Measurements from ENCODE around the gene MAPK14. TPM values are rescaled to one million over a fixed set of nuclear protein-coding genes. Genes with fewer than 3 reads are reported as not detected.

MAPK14 gene
- total RNA-seq, 3 donors from 2014 or later (not counting 1 experiment from before 2014, with no cell fraction given), result 68.0 to 106 (median 84.5) TPM

- peaks cover 38% of the 10 kb centered on the region for H3K4me1 ChIP-seq (ENCODE audit: control insufficient read depth, insufficient read depth, low read length)
- WGBS (ENCODE audit: insufficient coverage), result 35% methylated on average over 3 of the region's 3 CpGs
- DNase-seq (peak; percentile 29 to 42), ATAC-seq (peak; percentile 74 to 88 (median 77))
- no peaks in the 10 kb centered on the region for H3K27me3 Mint-ChIP-seq (ENCODE audit: low read depth in 2 of 2)
- H3K9me3 Mint-ChIP-seq, result no peaks in the 10 kb centered on the region
- H3K27ac ChIP-seq (ENCODE audit: low read length), result no peak overlapping the region
- H3K36me3 Mint-ChIP-seq, result no peaks in the 10 kb centered on the region
- H3K4me3 ChIP-seq (ENCODE audit: low read length), result no peak overlapping the region
- peaks cover 77 to 79% of the 10 kb centered on the region in 2 donors for H3K4me1 Mint-ChIP-seq
- H3K36me3 ChIP-seq (ENCODE audit: control insufficient read depth, insufficient read depth, low read length), result no peaks in the 10 kb centered on the region
- TF ChIP-seq CTCF (IDR thresholded peaks at IDR 0.05), result no peak
- no peaks in the 10 kb centered on the region for H3K9me3 ChIP-seq (ENCODE audit: control insufficient read depth, insufficient read depth, low read length)
- H3K27me3 ChIP-seq (ENCODE audit: control insufficient read depth, insufficient read depth, low read length), result no peaks in the 10 kb centered on the region
- peak overlapping the region; percentile 50 for H3K4me3 Mint-ChIP-seq
- intact Hi-C loops (cut with micrococcal nuclease), result no loop called here
- peak overlapping the region; percentile 24 to 44 for H3K27ac Mint-ChIP-seq
Measured at GRCh38 chr6:36033935-36034334, 6.3 kb downstream of the MAPK14 start.

- Mint-ChIP-seq H3K27ac (peak overlapping the region in 1 of 2 donors; percentile 44), H3K4me1 (peaks cover 77 to 79% of the 10 kb centered on the region in 2 donors), H3K27me3 (ENCODE audit: low read depth in 2 of 2) (no peaks in the 10 kb centered on the region), H3K4me3 (no peak overlapping the region), H3K36me3 (no peaks in the 10 kb centered on the region), H3K9me3 (no peaks in the 10 kb centered on the region)
- Histone ChIP-seq H3K36me3 (ENCODE audit: control insufficient read depth, insufficient read depth, low read length) (no peaks in the 10 kb centered on the region), H3K4me1 (ENCODE audit: control insufficient read depth, insufficient read depth, low read length) (peaks cover 38% of the 10 kb centered on the region), H3K4me3 (ENCODE audit: low read length) (no peak overlapping the region), H3K27me3 (ENCODE audit: control insufficient read depth, insufficient read depth, low read length) (no peaks in the 10 kb centered on the region), H3K9me3 (ENCODE audit: control insufficient read depth, insufficient read depth, low read length) (no peaks in the 10 kb centered on the region), H3K27ac (ENCODE audit: low read length) (no peak overlapping the region)
- TF ChIP-seq CTCF (IDR thresholded peaks at IDR 0.05), result no peak
- 79% methylated on average over 3 of the region's 3 CpGs for WGBS (ENCODE audit: insufficient coverage)
- intact Hi-C loops (cut with micrococcal nuclease), result no loop called here
- DNase-seq, result no peak
- no peak for ATAC-seq
Measured at GRCh38 chr6:36034441-36034840, 6.8 kb downstream of the MAPK14 start.

- H3K27me3 ChIP-seq (ENCODE audit: control insufficient read depth, insufficient read depth, low read length), result no peaks in the 10 kb centered on the region
- peaks cover 37% of the 10 kb centered on the region for H3K4me1 ChIP-seq (ENCODE audit: control insufficient read depth, insufficient read depth, low read length)
- Mint-ChIP-seq H3K36me3 (no peaks in the 10 kb centered on the region), H3K27ac (peak overlapping the region; percentile 65 to 75), H3K4me3 (no peak overlapping the region), H3K4me1 (peaks cover 74 to 77% of the 10 kb centered on the region in 2 donors), H3K27me3 (ENCODE audit: low read depth in 2 of 2) (no peaks in the 10 kb centered on the region), H3K9me3 (no peaks in the 10 kb centered on the region)
- no peak for TF ChIP-seq CTCF (IDR thresholded peaks at IDR 0.05)
- H3K4me3 ChIP-seq (ENCODE audit: low read length), result no peak overlapping the region
- H3K27ac ChIP-seq (ENCODE audit: low read length), result no peak overlapping the region
- intact Hi-C loops (cut with micrococcal nuclease), result loop anchor here (5.0 kb wide), 1 partner anchor 42 kb away; no protein-coding TSS in a partner anchor
- no peak for ATAC-seq
- no peak for DNase-seq
- no peaks in the 10 kb centered on the region for H3K9me3 ChIP-seq (ENCODE audit: control insufficient read depth, insufficient read depth, low read length)
- 84% methylated on average over 2 of the region's 4 CpGs for WGBS (ENCODE audit: insufficient coverage)
- no peaks in the 10 kb centered on the region for H3K36me3 ChIP-seq (ENCODE audit: control insufficient read depth, insufficient read depth, low read length)
Measured at GRCh38 chr6:36035225-36035624, 7.6 kb downstream of the MAPK14 start.

Data from natural killer cell (primary cell).